ENCODE results near the gene PLEKHM3. TPM values are rescaled to one million over a fixed set of nuclear protein-coding genes. Genes with fewer than 3 reads are reported as not detected.

The PLEKHM3 gene
- total RNA-seq, 1 donor from 2014 or later: 7.2 TPM

DNA sequence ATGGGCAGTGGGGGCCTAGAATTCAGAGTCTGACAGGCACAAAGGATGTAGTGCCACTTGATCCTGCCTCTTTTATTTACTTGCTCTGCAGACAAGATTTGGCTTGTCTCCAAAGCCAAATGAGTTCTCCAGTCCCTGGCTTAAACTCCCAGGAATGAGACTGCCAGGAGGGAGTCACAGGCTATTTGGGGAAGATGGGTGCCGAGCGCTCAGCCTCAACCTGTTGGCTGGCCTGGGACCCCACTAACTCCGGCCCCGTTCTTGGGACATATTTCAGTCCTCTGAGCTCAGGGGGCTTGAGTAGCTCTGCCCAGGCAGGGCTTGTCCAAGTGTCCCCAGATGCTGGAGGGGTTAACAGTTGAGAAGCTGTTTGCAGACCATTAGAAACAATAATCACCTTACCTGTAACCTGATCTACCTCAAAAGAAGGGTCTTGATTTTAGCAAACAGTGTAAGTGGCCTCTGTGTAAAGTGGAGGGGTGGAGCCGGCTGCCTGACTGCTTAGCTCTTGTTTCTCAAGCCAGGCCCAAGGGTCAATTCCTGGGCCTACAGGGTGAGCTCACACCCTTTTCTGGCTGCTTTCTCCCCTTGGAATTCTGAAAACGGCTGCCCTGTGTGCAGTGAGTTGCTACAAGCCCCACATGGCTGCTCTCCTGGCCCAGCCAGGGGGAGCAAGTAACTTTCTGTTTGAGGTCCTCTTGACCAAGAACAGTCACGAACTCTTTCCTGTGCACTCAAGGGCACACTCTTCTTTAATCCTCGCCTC lies 228.6 kb downstream of the PLEKHM3 start:
- no peak for DNase-seq (ENCODE audit: low read depth in 2 of 2)

DNA sequence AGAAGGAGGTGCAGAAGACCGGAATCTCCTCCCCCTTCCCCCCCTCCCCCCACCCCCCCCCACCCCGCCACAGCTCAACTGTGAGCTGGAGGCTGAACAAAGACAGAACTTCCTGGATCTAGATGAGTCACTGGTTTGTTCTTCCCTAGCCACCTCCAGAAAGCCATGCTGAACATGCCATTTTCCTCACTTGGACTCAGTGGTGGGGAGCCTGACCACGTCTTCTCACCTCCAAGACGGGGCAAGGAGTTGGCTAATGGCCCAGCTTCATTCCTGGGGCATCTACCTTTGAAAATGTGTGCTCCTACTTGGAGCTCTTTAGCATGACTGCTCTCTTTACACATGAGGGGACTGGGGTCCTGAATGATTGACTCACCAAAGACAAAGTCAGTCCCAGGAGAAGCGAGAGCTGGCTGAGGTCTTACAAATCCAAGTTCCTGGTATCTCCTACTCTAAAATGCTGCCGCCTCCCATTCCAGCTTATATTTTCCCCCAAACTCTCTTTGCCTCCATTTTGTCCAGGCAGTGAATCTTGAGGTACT lies 233.0 kb downstream of the PLEKHM3 start:
- peak in 1 of 2 donors; percentile 82 for DNase-seq (ENCODE audit: low read depth in 2 of 2)

DNA sequence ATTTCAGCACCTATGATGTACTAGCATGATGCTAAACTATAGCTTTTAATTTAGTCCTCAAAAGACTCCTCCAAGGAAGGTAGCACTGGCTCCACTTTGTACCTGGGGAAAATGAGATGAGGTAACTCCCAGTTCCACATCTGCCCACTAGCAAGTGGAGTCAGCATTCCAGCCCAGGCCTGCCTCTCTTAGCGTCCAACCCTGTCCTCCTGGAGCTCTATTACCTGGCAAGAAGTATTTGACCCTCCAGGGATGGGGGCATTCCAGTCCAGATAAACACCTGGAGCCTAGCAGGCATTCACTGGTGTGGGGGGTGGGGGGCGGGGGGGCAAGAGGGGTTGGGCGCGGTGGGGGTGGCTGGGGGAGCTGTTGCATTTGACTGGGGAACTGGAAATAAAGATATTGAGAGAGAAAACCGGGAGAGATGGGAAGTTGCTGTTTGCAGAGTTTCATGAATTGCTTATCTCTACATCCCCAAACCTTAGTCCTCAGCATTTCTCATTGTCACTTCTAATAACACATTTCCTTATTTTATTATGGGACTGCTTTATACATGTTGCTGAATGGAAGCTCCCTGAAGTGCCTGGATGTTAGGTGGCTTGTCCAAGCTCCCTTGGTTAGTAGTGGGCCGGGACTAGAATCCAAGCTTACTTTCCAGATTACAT lies 233.6 kb downstream of the PLEKHM3 start:
- DNase-seq (ENCODE audit: low read depth in 2 of 2): no peak

DNA sequence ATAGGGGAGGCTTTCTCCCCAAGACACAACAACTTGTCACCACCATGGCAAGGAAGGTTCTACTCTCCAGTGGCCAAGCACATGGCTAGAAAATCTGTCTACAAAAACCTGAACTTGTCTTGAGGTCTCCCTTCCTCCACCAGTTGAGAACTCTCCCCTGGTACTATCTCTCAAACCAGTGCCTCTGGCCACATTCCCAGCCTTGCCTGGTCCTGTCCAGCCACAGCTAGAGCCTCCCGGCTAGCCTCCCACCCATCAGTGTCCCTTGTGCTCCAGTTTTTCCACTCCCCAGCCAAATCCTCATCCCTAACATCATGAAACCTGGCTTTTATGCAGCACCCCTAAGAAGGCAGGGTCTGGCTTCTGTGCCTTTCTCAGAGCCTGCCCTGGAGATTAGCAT lies 234.4 kb downstream of the PLEKHM3 start:
- no peak for DNase-seq (ENCODE audit: low read depth in 2 of 2)

DNA sequence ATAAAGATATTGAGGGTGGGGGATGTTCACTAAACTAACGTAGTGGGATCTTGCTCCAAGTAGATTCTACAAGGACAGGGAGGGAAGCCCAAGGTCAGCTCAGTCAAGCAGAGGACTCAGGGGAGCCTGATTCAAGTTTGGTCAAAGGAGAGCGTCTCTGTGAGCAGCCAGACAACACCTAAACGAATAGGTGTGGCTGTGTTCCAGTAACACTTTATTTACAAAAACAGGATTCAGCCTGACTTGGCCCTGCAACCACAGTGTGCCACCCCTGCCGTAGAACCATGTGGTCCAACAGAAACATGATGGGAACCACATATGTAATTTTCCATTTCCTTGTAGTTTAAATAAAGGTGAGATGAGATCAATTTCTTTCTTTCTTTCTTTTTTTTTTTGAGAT lies 237.5 kb downstream of the PLEKHM3 start:
- DNase-seq (ENCODE audit: low read depth in 2 of 2): no peak

DNA sequence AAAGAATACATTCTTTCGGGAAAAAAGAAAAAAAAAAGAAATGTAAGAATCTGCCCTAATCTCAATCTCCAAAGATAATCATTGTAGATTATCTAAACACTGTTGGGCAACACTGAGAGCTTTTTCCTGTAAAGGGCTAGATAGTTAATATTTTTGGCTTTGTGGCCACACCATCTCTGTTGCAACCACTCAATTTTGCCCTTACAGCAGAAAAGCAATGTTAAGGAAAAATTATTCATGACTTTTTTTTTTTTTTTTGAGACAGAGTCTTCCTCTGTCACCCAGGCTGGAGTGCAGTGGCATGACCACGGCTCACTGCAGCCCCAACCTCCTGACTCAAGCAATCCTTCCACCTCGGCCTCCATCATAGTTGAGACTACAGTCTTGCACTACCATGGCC lies 238.3 kb downstream of the PLEKHM3 start:
- no peak for DNase-seq (ENCODE audit: low read depth in 2 of 2)

DNA sequence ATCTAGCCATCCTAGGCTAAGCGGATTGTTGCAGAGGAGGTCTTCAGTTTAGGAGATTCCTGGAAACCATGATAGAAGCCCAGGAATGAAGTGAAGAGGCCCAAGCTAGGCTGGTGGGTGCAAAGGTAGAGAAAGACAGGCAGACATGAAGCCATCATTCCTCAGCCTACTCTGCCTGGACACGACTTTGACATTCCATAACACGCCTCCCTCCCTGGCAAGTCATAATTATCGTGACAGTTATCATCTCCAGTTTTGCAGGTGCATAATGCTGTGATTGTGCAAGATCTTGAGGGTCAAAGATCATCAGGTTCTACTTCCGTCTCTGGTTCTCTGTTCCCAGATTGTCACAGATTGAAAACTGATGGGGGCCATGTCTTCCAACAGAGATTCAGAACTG lies 240.4 kb downstream of the PLEKHM3 start:
- no peak for DNase-seq (ENCODE audit: low read depth in 2 of 2)

DNA sequence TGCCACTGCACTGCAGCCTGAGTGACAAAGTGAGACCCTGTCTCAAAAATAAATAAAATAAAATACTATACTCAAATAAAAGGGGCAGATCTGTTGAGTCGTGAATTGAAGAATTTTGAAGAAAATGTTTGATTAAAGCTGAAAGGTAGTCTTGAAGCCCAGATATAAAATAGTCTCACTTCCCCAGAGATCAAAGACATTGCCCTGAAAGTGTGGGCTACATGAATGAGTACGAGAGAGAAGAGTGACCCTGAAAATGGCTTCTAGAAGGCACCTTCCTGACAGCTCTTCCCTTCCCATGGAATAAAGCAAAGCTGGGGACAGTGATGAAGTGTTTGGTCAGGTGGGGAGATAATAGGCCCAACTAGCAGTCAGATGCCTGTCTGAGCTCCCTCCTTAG lies 241.8 kb downstream of the PLEKHM3 start:
- no peak for DNase-seq (ENCODE audit: low read depth in 2 of 2)

DNA sequence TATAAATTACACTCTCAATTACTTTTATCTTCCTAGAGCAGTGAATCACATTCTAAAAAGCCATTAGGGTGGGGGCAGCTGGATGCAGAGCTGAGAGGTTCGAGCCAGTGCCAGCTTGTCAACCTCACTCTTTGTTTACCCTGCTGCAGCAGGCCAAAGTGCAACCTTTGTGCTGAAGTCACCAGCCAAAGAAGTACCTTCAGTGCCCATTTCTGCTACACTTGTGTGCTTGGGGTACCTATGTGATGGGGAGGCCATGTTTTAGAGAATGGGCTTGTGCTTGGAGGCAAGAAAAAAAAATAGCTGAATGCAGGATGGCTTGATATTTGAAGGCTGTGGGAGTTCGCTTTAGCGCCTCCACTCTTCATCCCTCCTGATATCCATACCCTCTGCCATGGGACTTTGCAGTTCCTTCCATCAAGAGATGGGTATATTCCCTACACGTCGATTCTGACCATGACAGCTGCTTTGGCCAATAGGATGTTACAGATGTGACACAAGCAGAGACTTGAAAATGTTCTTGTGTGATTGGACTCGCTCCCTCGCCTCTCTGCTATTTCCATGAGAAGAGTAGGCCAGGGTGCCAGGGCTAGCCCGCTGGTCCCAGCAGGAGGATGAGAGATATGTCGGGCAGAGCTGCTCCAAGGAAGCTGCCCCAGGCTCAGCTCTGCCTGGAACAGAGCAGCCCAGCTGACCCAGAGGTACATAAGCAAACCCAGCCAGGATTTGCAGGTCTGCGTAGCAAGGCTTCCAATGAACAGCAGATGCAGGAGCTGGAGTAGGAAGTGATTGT lies 242.9 kb downstream of the PLEKHM3 start:
- no peak for DNase-seq (ENCODE audit: low read depth in 2 of 2)

DNA sequence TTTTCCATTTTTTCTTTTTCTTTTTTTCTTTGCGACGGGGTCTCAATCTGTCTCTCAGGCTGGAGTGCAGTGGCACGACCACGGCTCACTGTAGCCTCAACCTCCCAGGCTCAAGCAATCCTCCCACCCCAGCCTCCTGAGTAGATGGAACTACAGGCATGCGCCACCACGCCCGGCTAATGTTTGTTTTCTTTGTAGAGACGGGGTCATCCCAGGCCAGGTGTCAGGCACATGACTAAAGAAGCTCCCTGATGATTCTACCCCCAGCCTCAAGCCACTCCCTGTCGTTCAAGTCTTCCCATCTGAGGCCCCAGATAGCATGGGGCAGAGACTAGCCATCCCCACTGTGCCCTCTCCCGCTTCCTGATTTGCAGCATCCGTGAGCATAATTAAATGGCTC lies 245.8 kb downstream of the PLEKHM3 start:
- no peak for DNase-seq (ENCODE audit: low read depth in 2 of 2)

DNA sequence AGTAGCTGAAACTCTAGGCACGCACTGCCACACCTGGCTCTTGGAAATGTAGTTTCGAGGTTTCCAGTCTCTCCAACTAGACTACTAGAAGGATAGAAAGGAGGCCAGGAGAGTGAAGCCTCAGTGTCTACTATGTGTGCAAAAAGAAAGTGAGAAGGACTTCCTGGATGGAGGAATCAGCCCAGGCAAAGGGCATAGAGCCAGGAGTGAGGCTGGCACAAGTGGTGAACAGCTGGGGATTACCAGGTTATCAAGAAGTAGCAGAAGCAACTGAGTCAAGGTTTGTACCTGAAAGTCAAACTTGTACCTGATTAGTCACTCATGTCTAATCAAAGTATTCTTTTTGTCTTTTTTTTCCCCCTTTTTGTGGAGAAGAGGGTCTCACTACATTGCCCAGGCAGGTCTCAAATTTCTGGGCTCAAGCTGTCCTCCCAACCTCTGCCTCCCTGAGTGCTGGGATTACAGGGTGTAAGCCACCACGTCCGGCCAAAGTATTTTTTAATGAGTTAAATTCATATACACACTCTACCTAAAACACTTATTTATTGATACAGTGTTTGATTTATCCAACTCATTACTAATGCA lies 246.9 kb downstream of the PLEKHM3 start:
- DNase-seq (ENCODE audit: low read depth in 2 of 2): no peak

DNA sequence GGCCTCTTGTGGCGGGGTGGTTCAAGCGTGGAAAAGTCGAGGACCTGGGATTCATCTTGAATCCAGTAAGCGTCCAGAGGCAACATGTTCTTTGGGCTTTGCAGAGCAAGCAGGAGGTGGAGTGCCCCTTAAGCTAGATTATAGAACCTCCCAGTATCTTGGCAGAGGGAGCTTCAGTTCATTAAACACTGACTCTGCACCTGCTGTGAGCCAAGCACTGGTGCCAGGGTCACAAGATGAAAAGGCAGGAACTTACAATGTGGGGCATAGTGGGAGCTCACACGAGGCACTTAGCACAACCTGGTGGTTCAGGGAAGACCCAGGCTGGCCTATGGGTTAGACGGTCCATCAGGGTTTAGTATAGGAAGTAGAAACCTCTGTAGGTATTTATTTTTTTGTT lies 248.2 kb downstream of the PLEKHM3 start:
- DNase-seq (ENCODE audit: low read depth in 2 of 2): no peak

DNA sequence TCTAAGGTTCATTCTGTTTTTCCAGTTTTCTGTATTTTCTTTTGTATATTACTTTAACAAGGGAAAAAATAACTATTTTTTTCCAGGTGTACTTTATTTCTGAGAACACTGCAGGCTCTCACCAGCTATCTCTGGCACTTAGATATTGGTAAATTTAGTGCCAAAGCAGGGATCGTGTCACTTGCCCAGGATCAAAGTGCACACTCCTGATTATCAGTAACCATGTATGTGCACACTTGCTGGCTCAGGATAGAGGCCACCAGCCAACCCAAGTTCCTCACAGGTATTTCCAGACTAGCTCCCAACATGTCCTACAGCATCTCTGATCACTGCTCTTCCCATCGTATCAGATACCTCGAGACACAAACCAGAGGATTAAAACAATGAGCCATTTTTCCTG lies 249.9 kb downstream of the PLEKHM3 start:
- DNase-seq (ENCODE audit: low read depth in 2 of 2): no peak

DNA sequence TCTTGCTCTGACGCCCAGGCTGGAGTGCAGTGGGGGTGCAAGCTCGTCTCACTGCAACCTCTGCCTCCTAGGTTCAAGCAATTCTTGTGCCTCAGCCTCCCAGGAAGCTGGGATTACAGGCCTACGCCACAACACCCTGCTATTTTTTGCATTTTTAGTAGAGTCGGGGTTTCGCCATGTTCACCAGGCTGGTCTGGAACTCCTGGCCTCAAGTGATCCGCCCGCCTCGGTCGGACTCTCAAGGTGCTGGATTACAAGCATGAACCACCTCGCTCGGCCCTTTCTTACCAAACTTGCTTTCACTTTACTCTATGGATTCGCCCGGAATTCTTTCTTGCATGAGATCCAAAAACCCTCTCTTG lies 252.5 kb downstream of the PLEKHM3 start:
- no peak for DNase-seq (ENCODE audit: low read depth in 2 of 2)

DNA sequence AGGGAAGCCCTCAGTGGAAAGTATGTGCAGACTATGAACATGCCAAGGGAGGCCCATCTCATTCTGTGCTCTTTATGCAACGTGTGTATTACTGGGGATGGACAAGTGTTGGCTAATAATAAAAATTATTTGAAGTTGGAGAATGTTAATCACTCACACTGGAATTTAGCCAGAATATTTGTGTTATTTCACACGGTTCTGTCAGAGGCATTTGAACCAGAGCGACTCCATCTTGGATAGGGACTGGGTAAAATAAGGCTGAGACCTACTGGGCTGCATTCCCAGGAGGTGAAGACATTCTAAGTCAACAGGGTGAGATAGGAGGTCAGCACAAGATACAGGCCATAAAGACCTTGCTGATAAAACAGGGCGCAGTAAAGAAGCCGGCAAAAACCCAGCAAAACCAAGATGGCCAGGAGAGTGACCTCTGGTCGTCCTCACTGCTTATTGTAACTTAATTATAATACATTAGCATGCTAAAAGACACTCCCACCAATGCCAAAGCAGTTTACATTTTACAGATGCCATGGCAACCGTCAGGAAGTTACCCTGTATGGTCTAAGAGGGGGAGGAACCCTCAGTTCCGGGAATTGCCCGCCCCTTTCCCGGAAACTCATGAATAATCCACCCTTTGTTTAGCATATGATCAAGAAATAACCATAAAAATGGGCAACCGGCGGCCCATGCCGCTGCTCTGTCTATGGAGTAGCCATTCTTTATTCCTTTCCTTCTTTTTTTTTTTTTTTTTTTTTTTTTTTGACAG lies 253.1 kb downstream of the PLEKHM3 start:
- peak in 1 of 2 donors; percentile 47 for DNase-seq (ENCODE audit: low read depth in 2 of 2)

DNA sequence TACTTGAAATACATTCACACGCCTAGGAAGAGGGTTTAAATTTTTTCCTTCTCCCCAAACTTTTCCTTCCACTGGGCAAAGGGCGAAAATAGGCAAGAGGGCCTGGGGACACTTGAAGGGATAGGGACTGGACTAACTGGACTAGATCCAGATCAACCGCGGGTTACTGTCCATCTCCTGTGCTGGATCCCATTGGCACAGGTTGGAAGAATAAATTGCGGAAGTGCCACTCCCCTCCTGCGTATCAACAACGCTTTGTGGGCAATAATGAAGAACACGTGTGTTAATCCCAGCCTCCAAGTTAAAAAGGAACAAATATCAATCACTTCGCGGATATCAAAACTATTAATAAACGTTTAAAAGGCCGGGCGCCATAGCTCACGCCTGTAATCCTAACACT lies 253.9 kb downstream of the PLEKHM3 start:
- no peak for DNase-seq (ENCODE audit: low read depth in 2 of 2)

Other genes with a start within 250 kb of the PLEKHM3 start
- not detected in 2 replicates for gene CRYGD, start 99.0 kb upstream of the PLEKHM3 start, total RNA-seq
- not detected in 2 replicates for gene CRYGC, start 104.3 kb upstream of the PLEKHM3 start, total RNA-seq
- not detected in 2 replicates for gene CRYGB, start 120.6 kb upstream of the PLEKHM3 start, total RNA-seq
- not detected in 2 replicates for gene CRYGA, start 138.1 kb upstream of the PLEKHM3 start, total RNA-seq
- not detected in 2 replicates for gene C2orf80, start 164.5 kb upstream of the PLEKHM3 start, total RNA-seq
- gene IDH1, start 229.5 kb upstream of the PLEKHM3 start, total RNA-seq: 65.1 and 118 TPM in 2 replicates
- gene PIKFYVE, start 240.7 kb upstream of the PLEKHM3 start, total RNA-seq: 19.3 and 24.5 TPM in 2 replicates